Measurements from ENCODE around the gene ACVR1B.

ACVR1B gene

GRCh38 chr12:52004042-52004648 is 52.6 kb downstream of the ACVR1B start:
- no peak for DNase-seq (ENCODE audit: low read depth in 2 of 2)

DNA sequence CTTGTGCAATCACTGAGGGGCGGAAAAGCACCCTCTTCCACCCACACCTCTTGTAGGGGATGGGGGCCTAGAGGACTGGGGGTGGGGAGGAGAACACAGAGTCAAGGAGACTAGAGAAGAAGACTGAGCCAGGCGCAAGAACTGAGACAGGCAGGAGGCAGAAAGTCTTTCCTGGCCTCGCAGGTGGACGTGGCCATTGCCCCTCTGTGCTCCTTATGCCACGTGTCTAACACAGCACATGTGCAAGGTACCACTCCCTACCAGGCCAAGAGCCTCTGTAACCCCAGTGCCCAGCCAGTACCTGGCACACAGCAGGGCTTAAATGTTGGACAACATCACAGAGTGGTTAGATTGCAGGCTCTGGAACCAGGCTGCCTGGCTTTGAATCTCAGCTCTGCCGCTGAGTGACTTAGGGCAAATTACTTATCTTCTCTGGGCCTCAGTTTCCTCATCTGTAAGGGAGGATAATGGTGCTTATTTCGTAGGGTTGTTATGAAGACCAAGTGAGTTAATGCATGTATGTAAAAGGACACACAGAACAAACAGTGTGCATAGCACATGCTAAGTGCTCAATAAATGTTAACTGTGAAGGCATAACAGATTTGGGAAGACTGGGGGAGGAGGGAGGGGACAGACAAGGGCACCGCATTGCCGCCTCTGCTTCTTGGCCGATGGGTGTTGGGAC is 53.9 kb downstream of the ACVR1B start:
- DNase-seq (ENCODE audit: low read depth in 2 of 2): no peak

DNA sequence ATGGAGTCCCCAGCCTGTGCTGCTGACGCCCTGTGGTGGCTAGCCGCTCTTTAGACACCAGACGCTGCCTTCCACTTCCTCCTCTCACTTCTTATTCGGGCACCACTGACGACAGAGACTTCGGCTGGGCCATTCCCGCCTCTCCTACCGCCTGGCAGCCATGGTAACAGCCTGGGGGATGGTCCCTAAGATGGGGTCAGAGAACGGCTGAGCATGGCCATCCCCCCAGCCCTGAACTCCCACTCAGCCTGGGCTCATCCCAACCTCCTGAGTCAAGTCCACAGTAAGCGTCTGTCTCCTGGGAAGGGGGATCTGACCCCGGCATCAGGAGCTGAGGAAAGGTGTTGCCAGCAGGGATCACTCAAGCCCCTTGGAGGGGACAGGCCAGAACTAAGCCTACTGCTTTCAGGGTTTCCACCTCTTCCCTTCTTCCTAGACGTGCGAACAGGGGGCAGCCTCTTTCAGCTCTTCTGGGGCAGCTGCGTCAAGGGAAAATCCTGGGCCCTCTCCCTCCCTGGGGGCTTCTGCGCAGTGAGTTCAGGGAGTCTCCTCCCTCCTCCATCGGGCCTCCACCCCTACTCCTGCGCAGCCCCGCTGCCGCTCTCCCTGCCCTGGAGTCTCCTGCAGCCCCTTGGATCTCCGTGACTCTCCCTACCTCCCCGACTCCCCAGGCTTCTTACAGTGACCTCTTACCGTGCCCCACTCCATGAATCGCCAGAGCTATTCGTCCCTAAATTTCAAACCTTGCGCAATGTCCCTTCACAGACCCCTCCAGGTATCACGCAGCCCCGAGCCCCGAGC is 54.6 kb downstream of the ACVR1B start:
- no peak for DNase-seq (ENCODE audit: low read depth in 2 of 2)

DNA sequence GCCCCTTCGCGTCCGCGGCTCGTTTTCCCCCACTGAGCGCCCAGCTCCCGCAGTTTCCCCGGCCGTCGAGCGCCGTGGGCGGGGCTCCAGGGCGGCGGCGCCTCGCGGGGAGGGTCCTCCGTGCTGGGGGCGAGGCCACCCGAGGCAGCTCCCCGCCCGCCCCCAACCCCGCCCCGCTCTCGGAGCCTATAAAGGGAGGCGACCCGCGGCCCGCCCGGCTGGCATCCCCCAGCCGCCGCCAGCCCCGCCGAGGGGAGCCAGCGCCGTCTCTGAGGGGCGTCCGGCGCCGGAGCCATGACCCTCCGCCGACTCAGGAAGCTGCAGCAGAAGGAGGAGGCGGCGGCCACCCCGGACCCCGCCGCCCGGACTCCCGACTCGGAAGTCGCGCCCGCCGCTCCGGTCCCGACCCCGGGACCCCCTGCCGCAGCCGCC is 55.2 kb downstream of the ACVR1B start, which contains the start of gene TAMALIN:
Gene TAMALIN, plus strand, starts transcription at position 221 of the 432 bp plus-strand sequence. Its CDS starts 74 bp downstream, at position 295.
- peak; percentile 58 to 65 for DNase-seq (ENCODE audit: low read depth in 2 of 2)

GRCh38 chr12:52007158-52007921 is 55.8 kb downstream of the ACVR1B start:
- peak in 1 of 2 donors; percentile 16 for DNase-seq (ENCODE audit: low read depth in 2 of 2)

GRCh38 chr12:52007982-52008510 is 56.5 kb downstream of the ACVR1B start:
- no peak for DNase-seq (ENCODE audit: low read depth in 2 of 2)

DNA sequence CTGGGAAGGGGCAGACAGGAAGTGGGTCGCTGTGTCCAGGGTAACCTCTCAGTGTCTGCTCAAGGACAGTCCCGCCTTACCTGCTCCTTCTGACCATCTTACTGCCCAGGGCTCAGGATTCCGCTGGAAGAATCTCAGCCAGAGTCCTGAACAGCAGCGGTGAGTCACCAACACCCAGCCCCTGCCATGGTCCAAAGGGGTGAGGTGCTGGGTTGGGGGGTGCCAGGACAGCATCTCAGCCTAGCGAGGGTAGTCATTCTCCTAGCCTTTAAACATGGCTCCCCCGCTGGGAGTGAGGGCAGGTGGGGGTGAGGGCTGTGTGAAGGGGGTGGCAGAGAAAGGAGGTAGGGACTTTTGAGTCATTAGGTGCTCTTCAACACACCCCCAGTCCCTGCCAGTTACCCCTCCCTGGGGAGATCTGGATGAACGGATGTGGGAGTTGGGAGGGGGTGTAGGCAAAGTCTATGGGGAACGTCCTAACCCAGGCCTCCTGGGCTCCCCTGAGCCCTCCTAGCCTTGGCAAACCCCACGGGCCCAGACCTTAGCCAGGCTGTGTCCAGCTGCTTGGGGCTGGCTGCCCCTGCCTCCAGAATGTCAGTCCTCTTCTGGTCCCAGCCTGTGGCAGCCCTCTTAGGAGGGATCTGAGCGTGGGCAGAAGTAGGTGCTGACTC is 57.7 kb downstream of the ACVR1B start:
- DNase-seq (ENCODE audit: low read depth in 2 of 2): no peak

- DNase-seq (ENCODE audit: low read depth in 2 of 2): no peak
Measured at GRCh38 chr12:52010152-52010622, 58.7 kb downstream of the ACVR1B start.

DNA sequence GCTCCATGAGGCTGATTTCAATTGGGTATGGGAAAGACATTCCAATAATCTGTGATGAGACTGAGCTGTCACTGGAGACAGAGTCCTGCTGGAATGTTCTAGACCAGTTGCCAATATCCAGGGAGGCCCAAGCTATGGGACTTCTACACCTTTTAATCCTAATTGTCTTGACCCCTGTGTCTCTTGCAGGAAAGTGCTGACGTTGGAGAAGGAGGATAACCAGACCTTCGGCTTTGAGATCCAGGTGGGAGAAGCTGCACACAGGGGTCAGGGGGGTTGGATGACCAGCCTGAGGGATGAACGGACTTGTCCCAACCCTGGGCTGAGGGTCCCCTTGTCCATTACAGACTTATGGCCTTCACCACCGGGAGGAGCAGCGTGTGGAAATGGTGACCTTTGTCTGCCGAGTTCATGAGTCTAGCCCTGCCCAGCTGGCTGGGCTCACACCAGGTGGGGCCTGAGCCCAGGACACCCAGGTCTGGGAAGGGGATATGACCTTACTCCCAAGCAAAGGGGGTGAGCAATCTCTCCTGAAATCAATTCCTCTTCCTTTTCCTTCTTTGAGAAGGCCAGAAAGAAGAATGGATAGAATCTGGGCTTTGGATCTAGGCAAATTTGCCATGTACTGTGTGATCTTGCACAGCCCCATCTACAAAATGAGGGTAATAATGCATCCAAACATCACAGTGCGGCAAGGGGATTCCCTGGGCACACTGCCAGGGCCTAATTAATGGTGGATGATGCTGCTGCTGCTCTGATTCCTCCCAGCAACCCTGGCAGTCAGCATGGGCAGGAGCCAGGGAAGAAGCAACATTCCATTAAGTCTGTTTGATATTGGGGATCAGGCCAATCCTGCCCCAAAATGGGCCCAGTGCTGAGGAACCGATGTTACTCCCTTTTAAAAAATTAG is 59.4 kb downstream of the ACVR1B start:
- no peak for DNase-seq (ENCODE audit: low read depth in 2 of 2)

GRCh38 chr12:52011602-52012214 is 60.2 kb downstream of the ACVR1B start:
- DNase-seq (ENCODE audit: low read depth in 2 of 2): no peak

DNA sequence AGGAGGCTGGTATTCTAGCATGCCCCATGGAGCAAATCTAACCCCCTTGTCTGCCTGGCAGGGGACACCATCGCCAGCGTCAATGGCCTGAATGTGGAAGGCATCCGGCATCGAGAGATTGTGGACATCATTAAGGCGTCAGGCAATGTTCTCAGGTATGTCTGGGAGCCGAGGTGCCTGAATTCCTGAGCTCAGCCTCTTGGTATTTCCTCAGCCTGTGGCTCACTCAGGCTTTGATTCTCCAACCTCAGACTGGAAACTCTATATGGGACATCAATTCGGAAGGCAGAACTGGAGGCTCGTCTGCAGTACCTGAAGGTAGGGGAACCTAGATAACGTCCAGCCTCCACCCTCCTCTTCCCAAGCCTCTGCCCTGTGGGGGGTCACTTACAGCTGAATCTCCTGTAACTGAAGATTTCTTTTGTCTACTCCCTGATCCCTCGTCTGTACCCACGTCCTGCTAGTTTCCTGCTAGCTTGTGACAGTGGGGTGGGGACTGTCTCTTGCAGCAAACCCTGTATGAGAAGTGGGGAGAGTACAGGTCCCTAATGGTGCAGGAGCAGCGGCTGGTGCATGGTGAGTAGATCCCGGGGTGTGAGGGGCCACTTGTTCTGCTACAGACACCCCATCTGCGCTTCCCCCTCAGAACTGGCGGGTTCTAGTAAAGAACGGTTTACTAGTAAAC is 62.3 kb downstream of the ACVR1B start:
- DNase-seq (ENCODE audit: low read depth in 2 of 2): no peak

GRCh38 chr12:52014567-52015530 is 63.4 kb downstream of the ACVR1B start:
- DNase-seq (ENCODE audit: low read depth in 2 of 2): no peak

DNA sequence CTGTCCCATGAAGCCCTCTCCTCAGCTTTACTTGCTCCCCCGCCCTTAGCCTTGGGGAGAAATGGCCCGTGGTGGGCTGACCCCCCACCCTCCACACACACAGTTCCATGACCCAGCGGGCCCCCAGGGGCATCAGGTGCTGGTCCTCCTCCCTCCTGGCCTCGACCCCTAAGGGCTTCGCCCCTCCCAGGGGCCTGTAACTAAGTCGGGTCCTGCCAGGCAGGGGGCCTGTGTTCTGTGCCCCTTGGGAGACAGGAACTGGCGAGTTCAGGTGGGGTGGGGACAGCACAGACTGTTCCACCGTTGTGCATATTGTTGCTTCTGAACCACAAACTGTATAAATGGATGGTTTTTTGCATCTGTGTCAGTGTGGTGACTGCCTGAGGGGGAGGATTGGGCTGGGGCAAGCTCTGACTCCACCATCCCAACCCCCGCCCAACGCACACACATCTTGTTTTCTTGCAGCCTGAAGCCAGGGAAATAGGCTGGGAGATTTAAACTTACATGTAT is 64.1 kb downstream of the ACVR1B start:
- DNase-seq (ENCODE audit: low read depth in 2 of 2): no peak

- no peak for DNase-seq (ENCODE audit: low read depth in 2 of 2)
Measured at GRCh38 chr12:52018433-52019112, 67.1 kb downstream of the ACVR1B start.

- DNase-seq (ENCODE audit: low read depth in 2 of 2): no peak
Measured at GRCh38 chr12:52019113-52019770, 67.7 kb downstream of the ACVR1B start.
